MCF 10A (cell line): ENCODE data around the gene PSMD1. TPM values are rescaled to one million over a fixed set of nuclear protein-coding genes. Genes with fewer than 3 reads are reported as not detected.

Experiments used
- BruUV-seq: library from RNA; stranded (reverse); fragments of 400-500 nt; replicated peaks from 2 replicates; lab custom pipeline; 2021; lab: Mats Ljungman, UMichigan
- CTCF ChIA-PET: fragments of 300-600 bp; sonication (Branson Sonifier 250); formaldehyde crosslinking; extraction: SDS; loops from one replicate; lab custom pipeline; 2021; ENCODE audit warnings: antibody characterized with exemption, inconsistent platforms; lab: Yijun Ruan, JAX
- POLR2A ChIA-PET: fragments of 300-600, 350-650 bp; sonication (Branson Sonifier 250); formaldehyde crosslinking; extraction: SDS; loops from one replicate; lab custom pipeline; 2020; ENCODE audit warnings: antibody characterized with exemption, inconsistent platforms; lab: Yijun Ruan, JAX
- DNase-seq: peaks from one replicate; pipeline ENCODE4 v3.0.0-alpha.2; 2018; ENCODE audit not compliant: unreplicated experiment
- H3K27ac Mint-ChIP-seq: one replicate; pipeline ENCODE4 v1.8.0; 2022; ENCODE audit warnings: mild to moderate bottlenecking, low read depth, mixed read lengths; ENCODE audit not compliant: unreplicated experiment
- H3K27me3 Mint-ChIP-seq: one replicate; pipeline ENCODE4 v1.8.0; 2022; ENCODE audit warnings: mixed read lengths; ENCODE audit not compliant: insufficient read depth, unreplicated experiment
- H3K36me3 Mint-ChIP-seq: one replicate; pipeline ENCODE4 v1.8.0; 2022; ENCODE audit warnings: mild to moderate bottlenecking, moderate library complexity, mixed read lengths; ENCODE audit not compliant: insufficient read depth, unreplicated experiment
- H3K4me1 Mint-ChIP-seq: one replicate; pipeline ENCODE4 v1.8.0; 2022; ENCODE audit warnings: mixed read lengths; ENCODE audit not compliant: insufficient read depth, unreplicated experiment
- H3K4me3 Mint-ChIP-seq: one replicate; pipeline ENCODE4 v1.8.0; 2022; ENCODE audit warnings: mild to moderate bottlenecking, moderate library complexity, mixed read lengths; ENCODE audit not compliant: unreplicated experiment
- H3K9me3 Mint-ChIP-seq: one replicate; pipeline ENCODE4 v1.8.0; 2022; ENCODE audit warnings: mixed read lengths; ENCODE audit not compliant: unreplicated experiment
- intact Hi-C: fragments of 100-400 bp; cut with micrococcal nuclease; formaldehyde crosslinking; loops from 2 replicates; pipeline ENCODE4 v1.14.1; 2022
- total RNA-seq: library from RNA; stranded (reverse); gene quantifications from 2 replicates; pipeline ENCODE4 v1.2.3, GENCODE V29; 2022
- TF ChIP-seq, protein P1 (sequence below): fragments of 200-600 bp; IDR thresholded peaks from one replicate; pipeline ENCODE4 v1.8.0; 2022; ENCODE audit warnings: antibody characterized with exemption, mild to moderate bottlenecking; ENCODE audit not compliant: unreplicated experiment

PSMD1 gene
- total RNA-seq, 1 experiment from 2014 or later: 88.5 TPM

- intact Hi-C loops: no loop called here
- Mint-ChIP-seq H3K4me1 (no peaks in the 10 kb centered on the region), H3K4me3 (no peak overlapping the region), H3K27me3 (no peaks in the 10 kb centered on the region), H3K27ac (no peak overlapping the region), H3K36me3 (peaks cover 80% of the 10 kb centered on the region), H3K9me3 (no peaks in the 10 kb centered on the region)
- ChIA-PET CTCF (no interaction called here), POLR2A (no interaction called here)
- DNase-seq: no peak
- no TSS peak for BruUV-seq
- TF ChIP-seq, protein P1, sequence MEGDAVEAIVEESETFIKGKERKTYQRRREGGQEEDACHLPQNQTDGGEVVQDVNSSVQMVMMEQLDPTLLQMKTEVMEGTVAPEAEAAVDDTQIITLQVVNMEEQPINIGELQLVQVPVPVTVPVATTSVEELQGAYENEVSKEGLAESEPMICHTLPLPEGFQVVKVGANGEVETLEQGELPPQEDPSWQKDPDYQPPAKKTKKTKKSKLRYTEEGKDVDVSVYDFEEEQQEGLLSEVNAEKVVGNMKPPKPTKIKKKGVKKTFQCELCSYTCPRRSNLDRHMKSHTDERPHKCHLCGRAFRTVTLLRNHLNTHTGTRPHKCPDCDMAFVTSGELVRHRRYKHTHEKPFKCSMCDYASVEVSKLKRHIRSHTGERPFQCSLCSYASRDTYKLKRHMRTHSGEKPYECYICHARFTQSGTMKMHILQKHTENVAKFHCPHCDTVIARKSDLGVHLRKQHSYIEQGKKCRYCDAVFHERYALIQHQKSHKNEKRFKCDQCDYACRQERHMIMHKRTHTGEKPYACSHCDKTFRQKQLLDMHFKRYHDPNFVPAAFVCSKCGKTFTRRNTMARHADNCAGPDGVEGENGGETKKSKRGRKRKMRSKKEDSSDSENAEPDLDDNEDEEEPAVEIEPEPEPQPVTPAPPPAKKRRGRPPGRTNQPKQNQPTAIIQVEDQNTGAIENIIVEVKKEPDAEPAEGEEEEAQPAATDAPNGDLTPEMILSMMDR: no peak
These were observed 111.9 kb downstream of the PSMD1 start for GRCh38 chr2:231168460-231169139.

GRCh38 chr2:231169488-231169887 is 112.8 kb downstream of the PSMD1 start:
- DNase-seq: no peak
- H3K4me1 Mint-ChIP-seq: no peaks in the 10 kb centered on the region
- H3K9me3 Mint-ChIP-seq: no peaks in the 10 kb centered on the region
- ChIA-PET POLR2A (no interaction called here), CTCF (no interaction called here)
- TF ChIP-seq, protein P1: no peak
- no TSS peak for BruUV-seq
- H3K36me3 Mint-ChIP-seq: peaks cover 81% of the 10 kb centered on the region
- intact Hi-C loops: no loop called here
- no peak overlapping the region for H3K27ac Mint-ChIP-seq
- H3K27me3 Mint-ChIP-seq: no peaks in the 10 kb centered on the region
- H3K4me3 Mint-ChIP-seq: no peak overlapping the region

DNA sequence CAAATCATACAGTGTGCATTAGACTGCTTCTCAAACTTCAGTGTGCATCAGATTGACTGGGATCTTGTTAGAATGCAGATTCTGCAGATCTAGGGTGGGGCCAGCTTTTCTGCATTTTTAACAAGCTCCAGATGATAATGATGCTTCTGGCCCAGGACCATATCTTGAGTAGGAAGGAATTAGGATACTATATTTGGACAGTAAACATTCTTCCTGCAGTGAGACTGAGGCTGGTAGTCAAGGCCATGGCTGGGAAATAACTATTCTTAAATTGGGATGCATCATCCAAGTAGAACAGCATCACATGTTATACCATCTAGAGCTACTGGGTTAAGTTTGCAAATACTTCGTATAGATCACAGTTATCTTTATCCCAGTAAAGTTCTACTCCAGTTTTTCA is 113.4 kb downstream of the PSMD1 start:
- CTCF ChIA-PET: no interaction called here
- no peaks in the 10 kb centered on the region for H3K4me1 Mint-ChIP-seq
- DNase-seq: no peak
- H3K36me3 Mint-ChIP-seq: peaks cover 81% of the 10 kb centered on the region
- no peaks in the 10 kb centered on the region for H3K27me3 Mint-ChIP-seq
- intact Hi-C loops: no loop called here
- no peak overlapping the region for H3K27ac Mint-ChIP-seq
- no TSS peak for BruUV-seq
- no peak overlapping the region for H3K4me3 Mint-ChIP-seq
- POLR2A ChIA-PET: no interaction called here
- H3K9me3 Mint-ChIP-seq: no peaks in the 10 kb centered on the region
- TF ChIP-seq, protein P1: no peak

- Mint-ChIP-seq H3K9me3 (no peaks in the 10 kb centered on the region), H3K27ac (no peak overlapping the region), H3K4me3 (no peak overlapping the region), H3K36me3 (peaks cover 73% of the 10 kb centered on the region), H3K4me1 (no peaks in the 10 kb centered on the region), H3K27me3 (no peaks in the 10 kb centered on the region)
- TF ChIP-seq, protein P1: no peak
- CTCF ChIA-PET: interaction anchor here (0.8 kb wide), 1 partner anchor 10 kb away, joined by 4 read pairs; no protein-coding TSS in a partner anchor
- intact Hi-C loops: no loop called here
- POLR2A ChIA-PET: interaction anchor here (0.9 kb wide), 1 partner anchor 22 kb away, joined by 3 read pairs; no protein-coding TSS in a partner anchor
- DNase-seq: no peak
- BruUV-seq: no TSS peak
These were observed 115.4 kb downstream of the PSMD1 start for GRCh38 chr2:231172025-231172424.
